NT2/D1 (cell line): ENCODE data around the gene PCDH7.

Experiments used
- YY1 ChIP-seq: IDR thresholded peaks from 2 replicates; pipeline ENCODE4 v1.6.1; 2011; ENCODE audit not compliant: insufficient read length, insufficient read depth
- ZNF274 ChIP-seq: IDR thresholded peaks from 2 replicates; pipeline ENCODE4 v1.6.1; 2011; ENCODE audit warnings: mild to moderate bottlenecking, low read depth, low read length

GRCh38 chr4:30720661-30721184, 554 bp downstream of the PCDH7 start:
- no peak for TF ChIP-seq ZNF274
- no peak for TF ChIP-seq YY1
